Measurements from ENCODE around the gene FBN2. TPM values are rescaled to one million over a fixed set of nuclear protein-coding genes. Genes with fewer than 3 reads are reported as not detected.
"Not testable (repeated sequence)": the region's sequence is repeated elsewhere in the genome, so short reads cannot be mapped to it uniquely, and the experiment has no call there.

FBN2 gene
- total and polyA plus RNA-seq, 7 experiments from 2014 or later, result 0.07 to 6.8 (median 0.58) TPM; not detected in 2

DNA sequence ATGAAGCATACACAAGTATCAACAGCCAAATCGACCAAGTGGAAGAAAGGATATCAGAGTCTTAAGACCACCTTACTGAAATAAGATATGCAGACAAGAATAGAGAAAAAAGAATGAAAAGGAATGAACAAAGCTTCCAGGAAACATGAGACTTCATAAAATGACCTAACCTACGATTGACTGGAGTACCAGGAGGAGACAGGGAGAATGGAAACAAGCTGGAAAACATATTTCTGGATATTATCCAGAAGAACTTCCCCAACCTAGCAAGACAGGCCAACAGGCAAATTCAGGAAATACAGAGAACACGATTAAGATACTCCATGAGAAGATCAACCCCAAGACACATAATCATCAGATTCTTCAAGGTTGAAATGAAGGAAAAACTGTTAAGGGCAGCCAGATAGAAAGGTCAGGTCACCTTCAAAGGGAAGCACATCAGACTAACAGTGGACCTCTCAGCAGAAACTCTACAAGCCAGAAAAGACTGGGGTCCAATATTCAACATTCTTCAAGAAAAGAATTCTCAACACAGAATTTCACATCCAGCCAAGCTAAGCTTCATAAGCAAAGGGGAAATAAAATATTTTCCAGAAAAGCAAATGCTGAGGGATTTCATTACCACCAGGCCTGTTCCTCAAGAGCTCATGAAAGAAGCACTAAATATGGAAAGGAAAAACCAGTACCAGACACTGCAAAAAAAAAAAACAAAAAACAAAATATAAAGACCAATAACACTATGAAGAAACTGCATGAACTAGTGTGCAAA, 80.7 kb downstream of the FBN2 start:
- H3K36me3 Mint-ChIP-seq; H3K4me3 Mint-ChIP-seq; H3K36me3 ChIP-seq (ENCODE audit: control insufficient read depth in 2 of 3, insufficient read depth in 3 of 3, low read length in 3 of 3); H3K4me1 Mint-ChIP-seq; H3K4me1 ChIP-seq (ENCODE audit: control insufficient read depth in 2 of 2, insufficient read depth in 2 of 2, low read length in 2 of 2); H3K4me3 ChIP-seq (ENCODE audit: low read length); H3K27ac ChIP-seq (ENCODE audit: low read depth, low read length); H3K27me3 ChIP-seq (ENCODE audit: control insufficient read depth in 2 of 2, insufficient read depth in 2 of 2, low read length in 2 of 2); intact Hi-C loops (cut with micrococcal nuclease); ATAC-seq; DNase-seq; POLR2A ChIA-PET; H3K27me3 Mint-ChIP-seq; H3K9me3 ChIP-seq (ENCODE audit: control insufficient read depth in 2 of 3, low read length in 3 of 3); H3K27ac Mint-ChIP-seq: not testable (repeated sequence)
- CTCF ChIA-PET, result interaction anchor here (0.6 kb wide), 2 partner anchors 53 to 967 kb away, joined by 3 read pairs; no protein-coding TSS in a partner anchor
- H3K9me3 Mint-ChIP-seq, result peaks cover 0 to 27% (median 8%) of the 10 kb centered on the region in 11 donors

- ChIA-PET POLR2A (no interaction called here), CTCF (interaction anchor here (0.6 kb wide), 1 partner anchor 87 kb away, joined by 3 read pairs; no protein-coding TSS in a partner anchor)
- intact Hi-C loops (cut with micrococcal nuclease), result no loop called here
- H3K9me3 Mint-ChIP-seq, result peaks cover 0 to 27% (median 10%) of the 10 kb centered on the region in 11 donors
- H3K4me3 ChIP-seq (ENCODE audit: low read length), result no peak overlapping the region
- H3K4me1 ChIP-seq (ENCODE audit: control insufficient read depth in 2 of 2, insufficient read depth in 2 of 2, low read length in 2 of 2), result no peaks in the 10 kb centered on the region
- H3K27me3 Mint-ChIP-seq, result peaks cover 0 to 5% (median 0%) of the 10 kb centered on the region in 5 donors
- H3K27ac Mint-ChIP-seq, result no peak overlapping the region
- no peak overlapping the region for H3K4me3 Mint-ChIP-seq
- H3K9me3 ChIP-seq (ENCODE audit: control insufficient read depth in 2 of 3, low read length in 3 of 3), result no peaks in the 10 kb centered on the region
- H3K27ac ChIP-seq (ENCODE audit: low read depth, low read length), result no peak overlapping the region
- no peaks in the 10 kb centered on the region for H3K36me3 ChIP-seq (ENCODE audit: control insufficient read depth in 2 of 3, insufficient read depth in 3 of 3, low read length in 3 of 3)
- DNase-seq (no peak), ATAC-seq (no peak)
- H3K36me3 Mint-ChIP-seq, result no peaks in the 10 kb centered on the region
- no peaks in the 10 kb centered on the region for H3K27me3 ChIP-seq (ENCODE audit: control insufficient read depth in 2 of 2, insufficient read depth in 2 of 2, low read length in 2 of 2)
- no peaks in the 10 kb centered on the region for H3K4me1 Mint-ChIP-seq
Observed at GRCh38 chr5:128455841-128456361, 82.1 kb downstream of the FBN2 start.

GRCh38 chr5:128453121-128453520, 84.9 kb downstream of the FBN2 start:
- ATAC-seq, result no peak
- no peaks in the 10 kb centered on the region for H3K36me3 Mint-ChIP-seq
- no peak overlapping the region for H3K4me3 Mint-ChIP-seq
- peaks cover 0 to 5% (median 0%) of the 10 kb centered on the region in 5 donors for H3K27me3 Mint-ChIP-seq
- no peaks in the 10 kb centered on the region for H3K36me3 ChIP-seq (ENCODE audit: control insufficient read depth in 2 of 3, insufficient read depth in 3 of 3, low read length in 3 of 3)
- intact Hi-C loops (cut with micrococcal nuclease), result no loop called here
- no peak overlapping the region for H3K27ac ChIP-seq (ENCODE audit: low read depth, low read length)
- H3K27ac Mint-ChIP-seq, result no peak overlapping the region
- H3K9me3 ChIP-seq (ENCODE audit: control insufficient read depth in 2 of 3, low read length in 3 of 3), result no peaks in the 10 kb centered on the region
- POLR2A ChIA-PET, result no interaction called here
- H3K4me1 ChIP-seq (ENCODE audit: control insufficient read depth in 2 of 2, insufficient read depth in 2 of 2, low read length in 2 of 2), result no peaks in the 10 kb centered on the region
- H3K9me3 Mint-ChIP-seq, result peaks cover 0 to 24% (median 10%) of the 10 kb centered on the region in 11 donors
- CTCF ChIA-PET, result no interaction called here
- DNase-seq, result no peak
- H3K4me1 Mint-ChIP-seq, result no peaks in the 10 kb centered on the region
- H3K27me3 ChIP-seq (ENCODE audit: control insufficient read depth in 2 of 2, insufficient read depth in 2 of 2, low read length in 2 of 2), result no peaks in the 10 kb centered on the region
- no peak overlapping the region for H3K4me3 ChIP-seq (ENCODE audit: low read length)

DNA sequence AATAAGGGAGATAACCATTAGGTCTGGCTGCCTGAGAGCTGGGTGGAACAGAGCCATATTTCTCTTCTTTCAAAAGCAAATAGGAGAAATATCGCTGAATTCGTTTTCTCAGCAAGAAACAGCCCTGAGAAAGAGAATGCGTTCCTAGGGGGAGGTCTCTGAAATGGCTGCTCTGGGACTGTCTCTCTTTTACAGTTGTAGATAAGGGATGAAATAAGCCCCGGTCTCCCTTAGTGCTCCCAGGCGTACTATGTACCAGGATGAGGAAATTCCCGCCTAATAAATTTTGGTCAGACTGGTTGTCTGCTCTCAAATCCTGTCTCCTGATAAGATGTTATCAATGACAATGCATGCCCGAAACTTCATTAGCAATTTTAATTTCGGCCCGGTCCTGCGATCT, 90.8 kb downstream of the FBN2 start:
- H3K36me3 ChIP-seq (ENCODE audit: control insufficient read depth in 2 of 3, insufficient read depth in 3 of 3, low read length in 3 of 3); H3K4me1 ChIP-seq (ENCODE audit: control insufficient read depth in 2 of 2, insufficient read depth in 2 of 2, low read length in 2 of 2); H3K4me3 Mint-ChIP-seq; H3K4me3 ChIP-seq (ENCODE audit: low read length); H3K36me3 Mint-ChIP-seq; POLR2A ChIA-PET; H3K27ac Mint-ChIP-seq; H3K4me1 Mint-ChIP-seq; intact Hi-C loops (cut with micrococcal nuclease); H3K27me3 ChIP-seq (ENCODE audit: control insufficient read depth in 2 of 2, insufficient read depth in 2 of 2, low read length in 2 of 2); H3K27me3 Mint-ChIP-seq; H3K9me3 ChIP-seq (ENCODE audit: control insufficient read depth in 2 of 3, low read length in 3 of 3); DNase-seq; CTCF ChIA-PET; H3K27ac ChIP-seq (ENCODE audit: low read depth, low read length); ATAC-seq: not testable (repeated sequence)
- H3K9me3 Mint-ChIP-seq, result peaks cover 4 to 29% (median 12%) of the 10 kb centered on the region in 11 donors

DNA sequence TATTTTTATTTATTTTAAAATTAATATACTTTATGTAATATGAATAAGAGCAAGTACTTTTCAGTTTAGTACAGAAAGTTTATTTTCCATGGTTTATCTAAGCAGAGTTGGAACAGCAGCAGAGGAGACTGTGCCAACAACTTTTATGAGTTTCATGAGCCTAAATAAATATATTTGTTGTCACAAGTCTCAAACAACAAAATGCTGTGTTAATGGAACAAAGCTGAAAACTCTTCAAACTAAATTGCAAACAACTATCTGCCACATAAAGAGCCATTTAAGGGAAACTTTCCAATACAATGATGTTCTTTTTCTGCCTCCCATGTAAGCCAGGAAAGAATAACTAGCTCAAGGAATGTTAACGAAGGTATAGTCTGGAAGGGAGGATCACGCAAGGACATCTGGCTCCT, 96.1 kb downstream of the FBN2 start:
- H3K9me3 ChIP-seq (ENCODE audit: control insufficient read depth in 2 of 3, low read length in 3 of 3), result no peaks in the 10 kb centered on the region
- Mint-ChIP-seq H3K4me1 (no peaks in the 10 kb centered on the region), H3K27me3 (no peaks in the 10 kb centered on the region), H3K9me3 (peaks cover 0 to 6% (median 2%) of the 10 kb centered on the region in 11 donors), H3K36me3 (no peaks in the 10 kb centered on the region), H3K27ac (no peak overlapping the region), H3K4me3 (no peak overlapping the region)
- ChIA-PET CTCF (no interaction called here), POLR2A (no interaction called here)
- no peak overlapping the region for H3K4me3 ChIP-seq (ENCODE audit: low read length)
- H3K36me3 ChIP-seq (ENCODE audit: control insufficient read depth in 2 of 3, insufficient read depth in 3 of 3, low read length in 3 of 3), result no peaks in the 10 kb centered on the region
- no peaks in the 10 kb centered on the region for H3K4me1 ChIP-seq (ENCODE audit: control insufficient read depth in 2 of 2, insufficient read depth in 2 of 2, low read length in 2 of 2)
- DNase-seq (no peak), ATAC-seq (no peak)
- intact Hi-C loops (cut with micrococcal nuclease), result no loop called here
- no peaks in the 10 kb centered on the region for H3K27me3 ChIP-seq (ENCODE audit: control insufficient read depth in 2 of 2, insufficient read depth in 2 of 2, low read length in 2 of 2)
- H3K27ac ChIP-seq (ENCODE audit: low read depth, low read length), result no peak overlapping the region

- H3K27ac Mint-ChIP-seq, result no peak overlapping the region
- peaks cover 0 to 6% (median 0%) of the 10 kb centered on the region in 11 donors for H3K9me3 Mint-ChIP-seq
- no peaks in the 10 kb centered on the region for H3K27me3 Mint-ChIP-seq
- POLR2A ChIA-PET, result no interaction called here
- intact Hi-C loops (cut with micrococcal nuclease), result no loop called here
- H3K4me1 ChIP-seq (ENCODE audit: control insufficient read depth in 2 of 2, insufficient read depth in 2 of 2, low read length in 2 of 2), result no peaks in the 10 kb centered on the region
- H3K9me3 ChIP-seq (ENCODE audit: control insufficient read depth in 2 of 3, low read length in 3 of 3), result no peaks in the 10 kb centered on the region
- H3K4me1 Mint-ChIP-seq, result no peaks in the 10 kb centered on the region
- no peaks in the 10 kb centered on the region for H3K36me3 Mint-ChIP-seq
- CTCF ChIA-PET, result no interaction called here
- no peak overlapping the region for H3K4me3 ChIP-seq (ENCODE audit: low read length)
- H3K27ac ChIP-seq (ENCODE audit: low read depth, low read length), result no peak overlapping the region
- ATAC-seq (no peak), DNase-seq (no peak)
- no peaks in the 10 kb centered on the region for H3K36me3 ChIP-seq (ENCODE audit: control insufficient read depth in 2 of 3, insufficient read depth in 3 of 3, low read length in 3 of 3)
- H3K4me3 Mint-ChIP-seq, result no peak overlapping the region
- no peaks in the 10 kb centered on the region for H3K27me3 ChIP-seq (ENCODE audit: control insufficient read depth in 2 of 2, insufficient read depth in 2 of 2, low read length in 2 of 2)
Observed at GRCh38 chr5:128441165-128441564, 96.9 kb downstream of the FBN2 start.

DNA sequence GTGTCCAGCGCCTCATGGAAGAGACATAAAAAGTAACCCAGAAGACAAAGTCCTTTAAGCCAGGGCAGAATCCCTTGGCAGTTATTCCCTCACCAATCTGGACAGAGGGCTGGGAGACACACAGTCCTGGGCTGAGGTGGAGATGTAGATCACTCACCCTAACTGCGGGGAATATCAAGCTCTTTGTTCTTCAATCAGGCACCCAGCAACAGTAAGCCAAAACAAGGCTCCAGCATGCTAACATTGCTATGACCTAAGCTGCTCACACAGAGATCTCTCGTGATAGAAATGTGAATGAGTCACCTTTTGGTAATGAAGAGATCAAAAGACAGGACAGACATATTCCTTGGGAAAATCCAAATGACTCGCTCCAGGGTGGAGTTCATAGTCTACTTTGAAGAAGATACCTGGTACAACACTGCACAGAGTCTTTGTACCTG, 101.3 kb downstream of the FBN2 start:
- intact Hi-C loops (cut with micrococcal nuclease), result no loop called here
- no peak for ATAC-seq

More for the DNA sequence above, 101.3 kb downstream of the FBN2 start:
- Mint-ChIP-seq H3K4me1 (no peaks in the 10 kb centered on the region), H3K9me3 (no peaks in the 10 kb centered on the region), H3K27me3 (no peaks in the 10 kb centered on the region), H3K36me3 (no peaks in the 10 kb centered on the region), H3K4me3 (no peak overlapping the region), H3K27ac (no peak overlapping the region)
- H3K4me1 ChIP-seq (ENCODE audit: control insufficient read depth in 2 of 2, insufficient read depth in 2 of 2, low read length in 2 of 2), result no peaks in the 10 kb centered on the region
- DNase-seq, result no peak
- H3K27ac ChIP-seq (ENCODE audit: low read depth, low read length), result no peak overlapping the region
- no peaks in the 10 kb centered on the region for H3K36me3 ChIP-seq (ENCODE audit: control insufficient read depth in 2 of 3, insufficient read depth in 3 of 3, low read length in 3 of 3)
- no peak overlapping the region for H3K4me3 ChIP-seq (ENCODE audit: low read length)
- no peaks in the 10 kb centered on the region for H3K9me3 ChIP-seq (ENCODE audit: control insufficient read depth in 2 of 3, low read length in 3 of 3)
- ChIA-PET POLR2A (no interaction called here), CTCF (no interaction called here)
- no peaks in the 10 kb centered on the region for H3K27me3 ChIP-seq (ENCODE audit: control insufficient read depth in 2 of 2, insufficient read depth in 2 of 2, low read length in 2 of 2)

All from naive thymus-derived CD4-positive, alpha-beta T cell (primary cell).